NCI-H2107 (cell line): ENCODE data around the gene UQCRC2.
"Not testable (repeated sequence)": the region's sequence is repeated elsewhere in the genome, so short reads cannot be mapped to it uniquely, and the experiment has no call there.

Experiments
- DNase-seq: peaks from one replicate; lab custom pipeline; 2025; lab: John Stamatoyannopoulos, UW

UQCRC2 gene

DNA sequence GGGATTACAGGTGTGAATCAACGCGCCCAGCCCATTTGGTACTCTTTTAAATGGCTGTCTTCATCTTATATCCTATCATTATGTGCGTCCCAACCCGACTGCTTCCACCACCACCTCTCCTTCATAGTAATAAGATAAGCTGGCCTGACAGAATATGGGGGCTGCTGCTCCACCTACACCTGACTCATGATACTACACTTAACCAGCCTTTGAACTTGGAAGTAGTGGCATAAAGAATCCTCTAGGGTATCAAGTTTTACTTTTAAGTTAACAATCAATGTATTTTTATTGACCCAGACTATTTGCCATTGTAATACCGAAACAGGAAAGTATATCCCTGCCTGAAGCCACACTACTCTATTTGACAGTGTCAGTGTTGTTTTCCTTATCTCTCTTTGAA, 28.9 kb downstream of the UQCRC2 start:
- no peak for DNase-seq

DNA sequence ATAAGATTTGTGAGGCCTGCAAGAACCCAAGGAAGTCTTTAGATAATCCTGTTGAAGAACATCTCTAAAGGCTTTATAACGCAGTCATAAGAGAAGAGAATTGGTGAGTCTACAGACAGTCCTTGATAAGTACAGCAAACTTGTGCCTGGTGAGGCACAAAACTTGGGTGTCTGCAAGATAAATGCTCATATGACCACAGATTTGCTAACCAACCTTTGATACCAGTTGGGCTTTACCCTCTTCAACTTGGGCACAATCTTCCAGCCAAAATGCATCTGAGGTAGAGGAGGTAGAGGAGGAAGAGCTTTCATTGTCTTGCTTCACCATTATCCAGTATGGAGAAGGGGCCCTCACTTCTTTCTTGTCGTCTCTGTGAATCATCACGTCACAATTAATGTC, 30.9 kb downstream of the UQCRC2 start:
- no peak for DNase-seq

DNA sequence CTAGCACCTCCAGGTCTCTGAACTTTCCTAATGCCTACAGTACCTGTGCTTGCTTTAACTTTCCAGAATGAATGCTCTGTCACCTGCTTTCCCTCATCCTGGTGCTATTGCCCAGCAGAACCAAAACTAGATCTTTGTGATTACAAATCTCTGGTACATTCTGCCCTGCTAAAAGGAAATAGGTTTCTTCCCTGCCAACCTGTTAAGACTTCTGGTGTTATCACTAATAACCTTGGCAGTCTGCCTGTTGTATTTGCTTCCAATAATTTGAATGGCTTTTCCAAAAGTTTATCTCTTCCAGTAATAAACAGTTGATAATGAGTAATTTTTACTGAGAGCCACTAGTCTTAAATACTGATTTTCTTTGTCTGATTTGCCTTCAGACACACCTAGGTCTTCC, 32.4 kb downstream of the UQCRC2 start:
- DNase-seq, result no peak

DNA sequence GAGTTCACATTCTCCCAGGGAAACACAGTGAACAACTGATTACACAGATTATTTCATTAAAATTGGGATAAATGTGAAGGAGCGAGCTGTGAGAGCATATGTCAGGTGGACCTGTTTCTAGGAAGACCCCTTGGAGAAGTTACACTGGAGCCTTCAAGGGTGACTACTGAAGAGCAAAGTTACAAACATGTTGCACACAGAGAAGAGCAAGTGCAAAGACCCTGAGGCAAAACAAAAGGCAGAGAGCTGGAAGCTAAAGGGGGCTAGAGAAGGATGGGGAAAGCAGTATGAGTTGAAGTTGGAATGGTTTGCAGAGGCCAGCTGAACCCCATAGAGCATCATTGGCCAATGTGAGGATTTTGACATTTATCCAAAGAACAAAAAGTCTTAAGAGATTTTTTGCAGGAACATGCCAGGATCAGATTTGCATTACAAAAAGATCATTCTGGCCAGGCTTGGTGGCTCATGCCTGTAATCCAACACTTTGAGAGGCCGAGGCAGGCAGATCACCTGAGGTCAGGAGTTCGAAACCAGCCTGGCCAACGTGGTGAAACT, 33.6 kb downstream of the UQCRC2 start:
- no peak for DNase-seq

DNA sequence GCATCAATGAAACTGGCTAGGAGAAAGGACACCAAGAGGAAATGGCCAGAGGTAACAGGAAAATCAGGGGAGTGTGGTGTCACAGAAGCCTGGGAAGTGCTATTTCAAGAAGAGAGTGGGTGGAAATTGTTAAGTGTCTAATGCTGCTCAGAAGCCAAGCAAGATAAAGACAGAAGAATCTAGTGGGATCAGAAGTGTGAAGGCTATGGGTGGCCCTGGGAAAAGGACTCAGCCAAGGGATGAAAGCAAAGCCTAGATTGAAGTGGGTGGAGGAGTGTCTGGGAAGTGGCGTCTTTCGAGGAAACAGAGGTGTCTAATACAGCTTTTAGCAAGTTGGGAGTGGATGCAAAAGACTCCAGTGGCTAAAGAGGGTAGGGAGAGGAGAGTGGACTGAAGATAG, 34.3 kb downstream of the UQCRC2 start:
- no peak for DNase-seq

DNA sequence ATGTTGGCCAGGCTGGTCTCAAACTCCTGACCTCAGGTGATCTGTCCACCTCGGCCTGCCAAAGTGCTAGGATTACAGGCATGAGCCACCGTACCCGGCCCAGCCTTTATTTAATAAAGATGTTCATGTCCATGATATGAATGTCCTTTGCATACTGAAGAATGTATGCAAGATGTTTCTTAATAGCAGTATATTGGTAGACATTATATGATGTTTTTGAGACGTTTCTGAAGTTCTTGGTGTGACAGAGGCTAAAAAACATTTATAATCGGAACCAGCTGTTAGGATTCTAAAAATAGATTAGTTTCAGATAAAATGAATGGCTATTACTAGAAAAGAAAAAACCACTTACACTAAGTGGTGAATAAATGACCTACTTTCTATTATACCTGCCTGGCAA, 36.0 kb downstream of the UQCRC2 start:
- no peak for DNase-seq

DNA sequence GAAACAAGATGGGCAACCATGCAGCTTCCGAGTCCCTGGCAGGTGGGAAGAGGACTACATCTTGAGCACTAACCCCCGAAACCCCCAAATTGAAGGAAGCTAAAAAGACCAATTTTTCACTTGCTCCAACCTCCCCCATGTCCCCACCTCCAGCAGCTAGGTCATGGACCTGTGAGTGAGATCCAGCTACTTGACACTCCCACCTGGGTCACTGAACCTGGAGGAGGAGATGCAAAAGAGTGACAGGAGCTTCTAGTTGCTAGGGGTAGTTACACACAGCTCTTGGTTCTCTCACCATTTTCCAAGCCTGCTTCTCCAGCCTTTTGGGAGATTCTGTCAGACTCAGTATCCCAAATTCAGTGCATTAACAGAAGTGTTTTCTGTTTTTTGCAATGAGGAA, 36.6 kb downstream of the UQCRC2 start:
- DNase-seq, result no peak

DNA sequence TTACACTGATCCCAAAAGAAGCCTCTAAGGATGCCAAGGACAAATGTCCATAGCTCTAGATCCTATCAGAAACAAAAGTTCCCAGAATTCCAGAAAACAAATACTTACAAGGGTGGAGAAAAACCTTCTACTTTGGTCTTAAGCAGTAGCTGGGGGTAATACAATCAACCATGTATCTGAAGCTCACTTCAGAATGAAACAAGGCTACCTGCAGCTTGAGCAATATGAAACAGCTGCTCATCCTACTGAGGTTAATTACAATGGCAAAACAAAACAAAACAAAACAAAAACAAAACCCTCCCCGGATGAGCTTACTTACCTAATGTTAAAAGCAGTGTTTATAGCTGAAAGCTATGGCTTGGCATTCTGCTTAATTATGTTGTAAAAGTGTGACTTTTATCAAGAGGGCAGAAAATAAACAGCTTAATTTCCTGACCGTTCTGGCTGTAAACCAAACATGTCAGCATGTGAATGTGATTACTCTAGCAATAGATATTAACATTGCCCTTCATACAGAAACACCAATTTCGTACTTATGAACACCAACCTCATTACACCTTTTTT, 37.3 kb downstream of the UQCRC2 start:
- no peak for DNase-seq

DNA sequence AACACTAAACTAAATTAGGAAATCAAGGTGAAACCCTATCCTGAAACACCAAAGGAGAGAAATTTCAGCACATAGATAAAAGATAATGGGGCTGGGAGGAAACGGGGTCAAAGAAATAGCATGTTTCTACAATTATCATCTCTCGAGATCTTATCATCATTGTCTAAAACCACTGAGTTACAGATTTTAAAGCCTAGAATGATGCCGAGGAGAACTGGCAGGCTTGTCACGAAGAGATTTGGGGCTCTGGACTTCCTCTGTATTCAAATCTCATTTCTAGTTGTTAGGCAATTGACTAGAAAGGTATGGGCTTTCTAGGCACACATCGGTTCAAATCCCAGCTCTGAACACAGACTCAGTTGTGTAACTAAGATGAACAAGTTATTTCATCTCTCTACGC, 38.5 kb downstream of the UQCRC2 start:
- DNase-seq, result no peak

DNA sequence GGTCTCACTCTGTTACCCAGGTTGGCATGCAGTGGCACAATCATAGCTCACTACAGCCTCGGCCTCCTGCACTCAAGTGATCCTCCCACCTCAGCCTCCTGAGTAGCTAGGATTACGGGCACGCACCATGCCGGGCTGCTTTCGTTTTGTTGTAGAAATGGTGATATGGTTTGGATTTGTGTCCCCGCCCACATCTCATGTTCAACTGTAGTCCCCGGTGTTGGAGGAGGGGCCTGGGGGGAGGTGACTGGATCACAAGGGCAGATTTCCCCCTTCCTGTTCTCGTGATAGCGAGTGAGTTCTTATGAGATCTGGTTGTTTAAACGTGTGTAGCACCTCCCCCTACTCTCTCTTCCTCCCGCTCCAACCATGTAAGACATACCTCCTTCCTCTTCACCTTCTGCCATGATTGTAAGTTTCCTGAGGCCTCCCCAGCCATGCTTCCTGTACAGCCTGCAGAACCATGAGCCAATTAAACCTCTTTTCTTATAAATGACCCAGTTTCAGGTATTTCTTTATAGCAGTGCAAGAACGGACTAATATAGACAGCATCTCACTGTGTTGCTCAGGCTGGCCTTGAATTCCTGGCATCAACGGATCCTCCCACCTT, 41.8 kb downstream of the UQCRC2 start:
- DNase-seq, result no peak

DNA sequence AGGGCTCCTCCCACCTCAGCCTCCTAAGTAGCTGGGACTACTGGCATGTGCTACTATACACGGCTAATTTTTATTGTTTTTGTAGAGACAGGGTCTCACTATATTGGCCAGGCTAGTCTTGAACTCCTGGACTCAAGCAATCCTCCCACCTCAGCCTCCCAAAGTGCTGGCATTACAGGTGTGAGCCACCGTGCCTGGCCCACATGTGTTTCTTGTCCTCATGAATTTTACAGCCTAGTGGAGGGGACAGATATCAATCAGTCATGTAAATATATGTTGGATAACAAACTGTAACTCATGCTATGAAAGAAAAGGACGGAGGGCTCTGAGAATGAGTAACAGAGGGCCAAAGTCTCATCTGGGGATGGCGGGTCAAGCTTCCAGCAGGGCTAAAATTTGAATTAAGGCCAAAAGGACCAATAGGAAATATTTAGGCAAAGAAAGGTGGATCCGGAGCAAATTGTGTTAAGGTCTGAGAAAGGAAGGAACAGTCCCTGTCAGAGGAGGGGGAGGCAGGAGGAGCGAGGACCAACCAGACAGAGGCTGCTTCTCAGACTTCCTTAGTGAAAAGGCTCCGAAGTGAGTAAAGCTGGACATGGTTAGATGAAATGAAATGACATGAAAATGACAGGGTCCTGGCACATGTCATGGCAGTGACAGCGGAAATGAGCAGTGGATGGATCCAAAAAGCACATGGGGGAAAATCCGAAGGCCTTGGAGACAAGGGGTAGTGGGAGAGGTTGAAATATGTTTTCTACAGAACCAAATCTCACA, 43.9 kb downstream of the UQCRC2 start:
- no peak for DNase-seq

DNA sequence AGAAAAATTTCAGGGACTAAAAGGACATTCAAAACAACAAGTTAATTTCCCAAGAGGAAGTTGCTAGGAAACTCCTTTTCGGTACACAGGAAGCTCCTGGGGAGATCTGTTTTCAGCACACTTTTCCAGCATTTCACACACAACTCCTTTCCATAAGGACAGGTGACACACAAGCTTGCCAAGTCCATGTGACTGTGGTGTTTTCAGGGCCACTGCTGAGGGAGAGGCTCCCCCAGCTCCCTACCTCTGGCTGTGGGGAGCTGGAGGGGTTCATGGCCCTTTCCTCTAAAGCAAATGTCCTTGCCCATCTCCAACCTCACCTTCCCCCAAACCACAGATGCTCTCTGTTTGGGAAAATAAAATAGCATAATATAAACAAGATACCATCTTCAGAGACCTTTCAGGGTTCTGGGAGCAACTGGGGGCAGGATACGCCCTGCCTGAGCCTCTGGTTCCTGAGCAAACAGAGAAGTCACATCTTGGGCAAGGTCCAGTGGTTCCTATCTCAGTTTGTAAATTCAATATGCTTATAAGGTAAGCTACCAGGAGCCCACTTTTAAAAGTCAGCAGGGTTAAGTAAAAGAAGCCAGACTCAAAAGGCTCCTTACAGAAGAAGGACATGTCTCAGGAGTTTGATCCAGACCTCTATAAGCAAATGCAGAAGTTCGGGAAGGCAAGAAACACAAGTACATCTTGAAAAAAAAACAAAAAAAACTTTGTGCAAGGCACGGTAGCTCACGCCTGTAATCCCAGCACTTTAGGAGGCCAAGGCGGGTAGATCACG, 44.7 kb downstream of the UQCRC2 start:
- no peak for DNase-seq

DNA sequence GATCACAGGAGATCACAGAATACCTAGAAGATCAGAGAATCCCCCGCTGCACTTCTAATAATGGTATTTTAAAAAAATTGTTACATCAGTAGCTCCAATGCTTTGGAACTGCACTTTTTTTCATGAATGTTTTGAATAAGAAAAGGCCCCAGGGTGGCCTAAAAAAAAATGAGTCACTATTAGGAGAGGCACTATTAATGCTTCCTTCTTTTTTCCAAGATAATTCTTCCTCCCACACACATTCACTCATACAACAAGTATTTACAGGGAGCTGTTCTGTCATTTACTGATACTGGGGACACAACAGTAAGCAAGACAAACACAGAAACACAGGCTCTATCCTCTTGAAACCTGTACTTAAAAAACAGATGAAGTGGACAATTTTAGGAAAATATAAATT, 48.4 kb downstream of the UQCRC2 start:
- DNase-seq, result no peak

DNA sequence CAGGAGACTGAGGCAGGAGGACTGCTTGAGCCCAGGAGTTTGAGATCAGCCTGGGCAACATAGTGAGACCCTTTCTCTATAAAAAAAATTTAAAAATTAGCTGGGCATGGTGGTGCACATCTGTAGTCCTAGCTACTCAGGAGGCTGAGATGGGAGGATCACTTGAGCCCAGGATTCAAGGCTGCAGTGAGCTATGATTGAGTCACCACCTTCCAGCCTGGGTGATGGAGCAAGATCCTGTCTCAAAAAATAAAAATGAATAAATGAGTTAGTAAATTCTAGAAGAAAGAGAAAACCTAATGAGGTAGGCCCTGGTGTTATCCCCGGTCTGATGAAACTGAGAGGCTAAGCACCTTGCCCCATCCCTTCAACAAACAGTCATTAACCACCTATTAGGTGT, 48.9 kb downstream of the UQCRC2 start:
- not testable (repeated sequence) for DNase-seq

DNA sequence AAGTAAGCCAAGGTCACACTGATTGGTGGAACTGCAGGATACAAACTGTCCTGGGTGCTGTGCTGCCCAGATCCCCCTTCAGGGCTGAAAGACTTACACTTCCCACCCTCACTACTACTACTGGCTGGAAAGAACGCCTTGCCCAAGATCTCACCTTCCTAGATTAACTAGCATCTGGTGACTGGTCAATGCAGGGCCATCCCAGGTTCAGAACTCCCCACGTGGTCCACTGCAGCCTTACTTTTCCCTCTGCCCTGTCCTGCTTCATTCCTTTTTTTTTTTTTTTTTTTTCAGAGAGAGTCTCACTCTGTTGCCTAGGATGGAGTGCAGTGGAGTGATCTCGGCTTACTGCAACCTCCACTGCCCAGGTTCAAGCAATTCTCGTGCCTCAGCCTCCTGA, 50.0 kb downstream of the UQCRC2 start:
- DNase-seq, result no peak

DNA sequence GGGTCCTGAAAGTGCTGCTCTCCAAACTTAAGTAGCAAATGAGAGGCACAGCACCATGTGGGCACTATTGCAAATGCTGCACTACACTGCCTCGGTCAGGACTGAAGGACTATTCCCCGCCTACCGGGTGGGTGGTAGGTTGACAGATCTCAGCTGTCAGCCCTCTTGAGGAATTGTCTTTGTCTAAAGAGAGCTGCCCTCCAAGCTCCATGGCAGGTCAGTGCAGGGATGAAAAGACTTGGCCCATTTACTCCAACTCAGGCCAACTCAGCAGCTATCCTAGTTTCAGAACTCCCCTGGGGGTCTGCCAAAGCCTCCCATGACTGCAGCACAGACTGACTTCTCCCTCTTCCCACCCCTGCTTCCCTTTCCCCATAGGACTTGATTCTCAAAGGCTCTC, 51.2 kb downstream of the UQCRC2 start:
- DNase-seq, result no peak

DNA sequence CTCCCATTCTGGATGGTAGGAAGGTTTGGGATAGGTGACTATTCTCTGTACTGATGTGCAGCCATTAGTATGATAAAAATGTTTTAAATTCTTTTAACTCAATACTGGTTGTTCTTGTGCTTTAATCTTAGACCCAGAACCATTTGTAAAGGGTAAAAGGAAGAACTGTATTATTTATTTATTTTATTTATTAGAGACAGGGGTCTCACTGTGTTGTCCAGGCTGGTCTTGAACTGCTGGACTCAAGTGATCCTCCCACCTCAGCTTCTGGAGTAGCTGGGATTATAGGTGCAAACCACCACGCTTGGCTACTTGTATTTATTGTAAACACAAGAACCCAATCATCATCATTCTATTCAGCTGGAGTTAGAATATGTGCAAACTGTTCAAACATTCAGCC, 52.6 kb downstream of the UQCRC2 start:
- no peak for DNase-seq

DNA sequence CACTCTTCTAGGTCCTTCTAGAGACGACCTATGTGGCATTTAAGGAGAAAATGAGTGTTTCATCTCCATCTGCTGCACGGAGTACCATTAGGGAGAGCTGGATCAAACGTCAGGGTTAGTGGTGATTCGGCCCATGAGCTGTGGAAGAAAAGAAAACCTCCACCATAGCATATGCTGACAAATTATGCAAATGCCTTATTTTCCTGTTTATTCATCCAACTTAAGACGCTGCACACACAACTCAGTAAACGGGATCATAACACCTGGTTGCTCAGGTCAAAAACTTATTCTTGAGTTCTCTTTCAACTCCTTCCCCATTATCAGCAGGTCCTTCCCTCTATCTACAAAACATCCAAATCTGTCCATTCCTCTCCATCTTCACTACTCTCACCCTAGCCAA, 53.5 kb downstream of the UQCRC2 start:
- DNase-seq, result no peak

DNA sequence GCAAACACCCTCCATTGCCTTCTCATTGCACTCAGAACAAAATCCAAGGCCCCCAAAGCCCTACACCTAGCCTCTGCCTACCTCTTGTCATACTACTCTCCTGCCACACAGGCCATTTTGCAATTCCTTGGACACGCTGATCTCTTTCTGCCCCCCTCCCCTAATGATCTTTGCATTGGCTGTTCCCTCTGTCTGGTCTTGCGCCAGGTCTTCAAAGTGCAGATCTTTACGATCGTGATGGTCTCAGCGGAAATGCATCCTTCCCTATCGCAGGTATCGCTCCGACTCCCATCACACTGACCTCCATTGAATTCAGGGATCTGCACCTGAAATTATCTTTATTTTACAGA, 54.0 kb downstream of the UQCRC2 start:
- no peak for DNase-seq

DNA sequence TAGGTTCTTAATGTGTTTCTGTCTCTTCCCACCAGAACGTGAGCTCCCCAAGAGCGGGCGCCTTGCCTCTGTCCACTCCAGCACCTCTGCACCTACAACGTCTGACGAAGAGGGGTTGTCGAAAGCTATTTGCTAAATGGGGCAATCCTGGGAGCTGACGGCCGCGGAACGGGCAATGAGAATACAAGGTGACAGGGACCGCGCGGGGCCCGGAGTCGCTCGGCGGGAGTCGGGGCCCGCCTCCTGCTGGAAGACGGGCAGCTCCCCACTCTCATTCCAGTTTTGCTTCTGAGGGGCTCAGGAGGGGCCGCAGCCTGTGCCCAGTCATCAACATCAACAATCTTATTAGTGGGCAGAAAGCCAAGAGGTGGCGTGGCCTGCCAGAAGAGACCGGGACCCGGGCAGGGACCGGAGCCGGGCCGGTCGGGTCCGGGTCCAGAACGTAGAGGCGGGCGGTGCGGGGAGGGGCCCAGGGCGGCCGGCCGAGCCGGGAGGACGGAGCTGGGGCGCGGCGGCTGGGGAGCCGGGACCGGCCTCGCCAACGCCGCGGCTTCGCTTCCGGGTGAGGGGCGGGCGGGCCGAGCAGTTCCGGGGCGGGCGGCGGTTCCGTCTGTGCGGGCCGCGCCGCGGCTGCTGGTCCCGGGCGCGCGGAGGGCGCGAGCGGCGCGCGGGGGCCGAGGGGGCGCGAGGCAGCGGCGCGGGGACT, 54.5 kb downstream of the UQCRC2 start, which contains the start of gene MOSMO:
TSS of gene MOSMO (plus strand) at position 603 of the 706 bp plus-strand sequence. CDS start 191 bp downstream, outside the sequence.
- no peak for DNase-seq

DNA sequence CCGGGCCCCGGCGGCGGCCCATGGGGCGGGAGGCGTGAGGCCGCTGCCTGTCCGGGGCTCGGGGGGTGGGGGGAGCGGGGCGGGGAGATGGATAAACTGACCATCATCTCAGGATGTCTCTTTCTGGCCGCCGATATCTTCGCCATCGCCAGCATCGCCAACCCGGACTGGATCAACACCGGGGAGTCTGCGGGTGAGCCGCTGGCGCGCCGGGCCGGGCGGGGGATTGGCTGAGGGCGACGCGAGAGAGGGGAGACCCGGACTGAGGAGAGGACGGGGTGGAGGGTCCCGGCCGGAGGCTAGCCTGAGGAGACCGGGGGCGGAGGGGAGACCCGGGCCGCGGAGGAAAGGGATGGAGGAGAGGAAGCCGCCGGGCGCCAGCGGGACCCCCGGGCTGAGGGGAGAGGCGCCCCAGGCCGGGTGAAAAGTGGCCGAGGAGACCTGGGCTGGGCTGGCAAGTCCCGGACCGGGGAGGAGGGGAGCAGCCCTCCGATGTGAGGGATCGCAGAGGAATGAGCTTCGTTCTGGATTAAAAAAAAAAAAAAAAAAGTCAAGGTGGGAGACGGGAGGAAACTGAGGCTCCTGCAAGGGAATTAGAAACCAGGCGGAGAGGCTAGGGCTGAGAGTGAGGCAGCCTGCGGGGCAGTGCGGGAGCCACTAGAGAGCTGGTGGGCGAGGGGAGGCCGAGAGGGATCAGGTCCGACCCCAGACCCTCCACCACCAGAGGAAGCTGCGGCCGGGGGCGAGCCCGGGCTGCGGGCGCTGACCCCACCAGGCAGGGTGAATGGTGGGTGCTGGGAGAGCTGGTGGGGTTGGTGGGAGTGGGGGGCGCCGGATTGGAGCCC, 55.3 kb downstream of the UQCRC2 start:
- DNase-seq, result no peak
